Uterus (tissue), 2 donors: Measurements from ENCODE around the gene INSYN2B.

ENCODE experiments used
- POLR2A ChIP-seq, 2 donors: fragments of 450-650 bp; IDR thresholded peaks; one replicate each; pipeline ENCODE4 v1.6.1; 2016; ENCODE audit warnings: antibody characterized with exemption in 2 of 2, mild to moderate bottlenecking in 1 of 2, moderate library complexity in 1 of 2
- TF ChIP-seq, protein P1 (sequence below), 4 experiments: fragments of 200-600 bp in 2 of 4; fragments of 450-650 bp in 2 of 4; sonication (generic) in 2 of 4; IDR thresholded peaks; one replicate each; pipeline ENCODE4 v1.5.1; 2016 to 2019; ENCODE audit warnings: antibody characterized with exemption in 4 of 4, mild to moderate bottlenecking in 2 of 4, moderate library complexity in 1 of 4

DNA sequence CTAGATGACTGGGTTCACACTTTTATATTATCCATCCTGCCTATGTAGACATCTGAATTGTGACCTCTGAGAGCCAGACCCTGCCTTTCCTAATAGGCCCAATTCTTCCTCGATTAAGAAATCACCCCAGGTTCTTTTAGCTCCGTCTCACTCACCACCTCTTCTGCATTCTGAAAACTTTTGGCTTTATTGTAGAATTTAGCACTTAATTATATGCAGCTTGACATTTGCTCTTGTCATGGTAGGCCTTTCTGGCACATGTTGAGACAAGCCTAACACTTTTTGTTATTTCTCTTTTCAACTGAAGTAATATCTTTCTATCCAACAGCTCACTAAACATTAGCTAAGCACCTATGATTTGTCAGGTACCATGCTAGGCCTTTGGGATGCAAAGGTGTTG, 163.3 kb downstream of the INSYN2B start:
- TF ChIP-seq, protein P1, sequence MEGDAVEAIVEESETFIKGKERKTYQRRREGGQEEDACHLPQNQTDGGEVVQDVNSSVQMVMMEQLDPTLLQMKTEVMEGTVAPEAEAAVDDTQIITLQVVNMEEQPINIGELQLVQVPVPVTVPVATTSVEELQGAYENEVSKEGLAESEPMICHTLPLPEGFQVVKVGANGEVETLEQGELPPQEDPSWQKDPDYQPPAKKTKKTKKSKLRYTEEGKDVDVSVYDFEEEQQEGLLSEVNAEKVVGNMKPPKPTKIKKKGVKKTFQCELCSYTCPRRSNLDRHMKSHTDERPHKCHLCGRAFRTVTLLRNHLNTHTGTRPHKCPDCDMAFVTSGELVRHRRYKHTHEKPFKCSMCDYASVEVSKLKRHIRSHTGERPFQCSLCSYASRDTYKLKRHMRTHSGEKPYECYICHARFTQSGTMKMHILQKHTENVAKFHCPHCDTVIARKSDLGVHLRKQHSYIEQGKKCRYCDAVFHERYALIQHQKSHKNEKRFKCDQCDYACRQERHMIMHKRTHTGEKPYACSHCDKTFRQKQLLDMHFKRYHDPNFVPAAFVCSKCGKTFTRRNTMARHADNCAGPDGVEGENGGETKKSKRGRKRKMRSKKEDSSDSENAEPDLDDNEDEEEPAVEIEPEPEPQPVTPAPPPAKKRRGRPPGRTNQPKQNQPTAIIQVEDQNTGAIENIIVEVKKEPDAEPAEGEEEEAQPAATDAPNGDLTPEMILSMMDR (IDR thresholded peaks at IDR 0.05): no peak
- no peak for TF ChIP-seq POLR2A (IDR thresholded peaks at IDR 0.05)
